ENCODE data around the gene SLC33A1.
A peak's percentile ranks its signal among the peaks of the same experiment; 100 is the strongest.
"Not testable (repeated sequence)": the region's sequence is repeated elsewhere in the genome, so short reads cannot be mapped to it uniquely, and the experiment has no call there.

Gene SLC33A1

GRCh38 chr3:155861476-155862183 lies 7.4 kb upstream of the SLC33A1 start:
- DNase-seq, result no peak

GRCh38 chr3:155860424-155860823 lies 6.2 kb upstream of the SLC33A1 start:
- not testable (repeated sequence) for DNase-seq

GRCh38 chr3:155859859-155860258 lies 5.6 kb upstream of the SLC33A1 start:
- no peak for DNase-seq

GRCh38 chr3:155853214-155854140 lies 750 bp downstream of the SLC33A1 start:
- no peak for DNase-seq

DNA sequence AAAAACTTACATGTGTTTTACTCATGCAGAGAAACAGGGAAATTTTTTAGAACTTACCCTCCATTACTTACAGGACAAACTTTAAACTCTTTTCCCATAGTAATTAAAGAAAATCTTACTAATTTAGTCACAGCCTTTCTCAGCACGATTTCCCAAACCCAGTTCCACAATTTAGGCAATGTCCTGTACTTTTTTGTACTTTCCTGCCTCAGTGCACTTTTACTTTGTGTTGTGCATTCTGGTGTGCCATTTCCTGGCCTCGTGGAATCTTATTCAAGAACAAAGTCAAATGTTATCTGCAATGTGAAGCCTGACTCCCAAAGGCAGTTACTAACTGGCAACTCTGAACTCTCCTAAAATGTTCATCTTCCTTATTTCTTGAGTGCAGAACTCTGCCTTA lies 1.9 kb downstream of the SLC33A1 start:
- DNase-seq, result no peak

DNA sequence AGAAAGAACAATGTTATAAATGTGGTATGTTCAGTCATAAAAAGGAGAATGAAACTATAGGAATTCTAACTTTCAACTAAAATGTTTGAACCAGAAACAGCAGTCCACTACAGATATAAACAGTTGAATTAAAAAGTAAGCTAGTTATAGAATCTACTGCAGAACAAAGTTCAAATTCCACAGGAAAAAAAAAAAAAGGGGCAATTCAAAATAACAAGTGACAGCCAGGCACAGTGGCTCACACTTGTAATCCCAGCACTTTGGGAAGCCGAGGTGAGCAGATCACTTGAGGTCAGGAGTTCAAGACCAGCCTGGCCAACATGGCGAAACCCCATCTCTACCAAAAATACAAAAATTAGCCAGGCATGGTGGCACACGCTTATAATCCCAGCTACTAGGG lies 4.8 kb downstream of the SLC33A1 start:
- DNase-seq, result not testable (repeated sequence)

- DNase-seq, result no peak
These were observed 6.2 kb downstream of the SLC33A1 start for GRCh38 chr3:155847993-155848392.

GRCh38 chr3:155846119-155846518 lies 8.1 kb downstream of the SLC33A1 start:
- DNase-seq, result no peak

DNA sequence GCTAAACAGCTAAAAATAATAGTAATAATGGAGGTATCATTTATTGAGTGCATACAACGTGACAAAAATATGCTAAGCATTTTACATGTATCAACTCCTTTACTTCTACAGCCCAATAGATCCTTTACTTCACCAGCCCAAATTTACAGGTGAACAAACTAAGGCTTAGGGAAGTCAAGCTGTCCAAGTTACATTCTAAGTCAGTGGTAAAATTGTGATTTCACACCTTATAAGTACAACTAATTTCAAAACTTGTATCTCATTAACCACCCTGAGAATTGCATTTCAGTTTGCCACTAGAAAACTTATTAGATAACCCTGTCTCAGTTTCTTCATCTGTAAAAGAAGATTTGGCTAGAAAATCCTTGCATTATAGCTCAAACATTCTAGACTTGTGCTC lies 10.7 kb downstream of the SLC33A1 start:
- no peak for DNase-seq

DNA sequence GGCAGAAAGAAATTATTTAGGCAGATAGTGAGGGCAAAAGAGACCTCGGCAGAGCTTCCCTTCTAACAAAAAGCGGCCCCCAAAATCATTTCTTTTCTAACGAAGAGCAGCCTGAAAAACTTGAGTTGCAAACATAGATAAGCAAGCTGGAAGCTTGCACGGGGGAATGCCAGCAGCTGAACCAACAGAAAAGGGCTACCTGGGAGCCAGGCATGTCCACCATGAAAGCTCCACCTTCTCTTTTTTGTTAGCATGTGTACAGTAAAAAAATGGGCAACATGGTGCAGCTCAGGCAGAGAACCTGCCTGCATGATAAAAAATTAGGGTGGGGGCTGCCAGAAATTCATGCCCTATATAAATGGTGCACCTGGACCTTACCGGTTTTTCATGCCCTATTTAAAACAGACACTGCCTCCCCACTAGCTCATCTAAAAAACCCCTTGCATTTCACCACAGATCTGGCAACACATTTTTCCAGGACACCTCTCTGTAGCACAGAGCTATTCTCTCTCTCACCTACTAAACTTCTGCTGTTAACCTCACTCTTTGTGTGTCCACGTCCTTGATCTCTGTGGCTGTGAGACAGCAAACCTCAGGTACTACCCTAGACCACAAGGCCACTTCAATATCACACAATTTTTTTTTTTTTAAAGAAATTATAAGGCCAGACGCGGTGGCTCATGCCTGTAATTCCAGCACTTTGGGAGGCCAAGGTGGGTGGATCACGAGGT lies 18.7 kb downstream of the SLC33A1 start:
- DNase-seq, result no peak

DNA sequence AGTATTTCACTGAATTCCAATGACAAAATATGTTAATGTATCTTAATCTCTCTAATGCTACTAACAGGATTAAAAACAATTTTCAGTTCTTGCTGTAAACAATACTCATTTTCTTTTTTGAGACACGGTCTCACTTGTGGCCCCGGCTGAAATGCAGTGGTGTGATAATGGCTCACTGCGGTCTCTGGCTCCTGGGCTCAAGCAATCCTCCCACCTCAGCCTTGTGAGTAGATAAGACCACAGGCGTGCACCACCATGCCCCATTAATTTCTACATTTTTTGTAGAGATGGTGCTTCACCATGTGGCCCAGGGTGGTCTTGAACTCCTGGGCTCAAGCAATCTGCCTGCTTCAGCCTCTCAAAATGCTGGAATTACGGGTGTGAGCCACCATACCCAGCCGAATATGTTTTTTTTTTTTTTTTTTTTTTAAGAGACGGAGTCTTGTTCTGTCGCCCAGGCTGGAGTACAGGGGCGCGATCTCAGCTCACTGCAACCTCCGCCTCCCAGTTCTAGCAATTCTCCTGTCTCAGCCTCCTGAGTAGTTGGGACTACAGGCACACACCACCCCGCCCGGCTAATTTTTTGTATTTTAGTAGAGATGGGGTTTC lies 25.6 kb downstream of the SLC33A1 start:
- not testable (repeated sequence) for DNase-seq

- no peak for DNase-seq
These were observed 39.1 kb downstream of the SLC33A1 start for GRCh38 chr3:155815030-155815545.

DNA sequence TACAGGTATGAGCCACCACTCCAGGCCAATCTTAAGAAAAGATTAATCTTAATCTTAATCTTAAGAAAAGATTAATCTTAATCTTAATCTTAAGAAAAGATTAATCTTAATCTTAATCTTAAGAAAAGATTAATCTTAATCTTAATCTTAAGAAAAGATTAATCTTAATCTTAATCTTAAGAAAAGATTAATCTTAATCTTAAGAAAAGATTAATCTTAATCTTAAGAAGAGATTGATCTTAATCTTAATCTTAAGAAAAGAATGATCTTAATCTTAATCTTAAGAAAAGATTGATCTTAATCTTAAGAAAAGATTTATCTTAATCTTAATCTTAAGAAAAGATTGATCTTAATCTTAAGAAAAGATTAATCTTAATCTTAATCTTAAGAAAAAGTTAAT lies 41.0 kb downstream of the SLC33A1 start:
- not testable (repeated sequence) for DNase-seq

DNA sequence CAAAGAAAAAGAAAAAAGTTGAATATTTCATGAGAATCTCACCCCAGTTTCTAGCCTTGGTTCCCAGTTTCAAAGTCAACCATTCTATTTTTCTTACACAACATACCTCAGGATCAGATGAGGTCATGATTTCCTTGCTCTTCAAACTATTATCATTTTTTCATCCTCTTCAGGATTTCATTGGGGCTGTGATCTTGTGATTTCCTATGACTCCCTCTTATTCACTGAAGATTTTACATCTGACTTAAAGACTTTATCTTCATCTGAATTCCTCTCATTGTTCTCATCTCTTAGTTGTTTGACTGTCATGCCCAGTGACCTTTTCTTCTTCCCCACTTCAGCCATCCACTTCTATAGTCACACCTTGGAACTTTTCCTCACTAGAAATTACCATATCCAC lies 45.0 kb downstream of the SLC33A1 start:
- DNase-seq, result no peak

GRCh38 chr3:155807823-155808222 lies 46.4 kb downstream of the SLC33A1 start:
- DNase-seq, result no peak

- peak; percentile 70 for DNase-seq
These were observed 48.2 kb downstream of the SLC33A1 start, which contains the start of gene C3orf33 for GRCh38 chr3:155805802-155806618. TSS of gene C3orf33 (minus strand) at chr3:155806278. CDS start at chr3:155806252, 26 bp downstream.

- no peak for DNase-seq
These were observed 48.9 kb downstream of the SLC33A1 start for GRCh38 chr3:155805204-155805801.

GRCh38 chr3:155804323-155804722 lies 49.9 kb downstream of the SLC33A1 start:
- DNase-seq, result no peak

DNA sequence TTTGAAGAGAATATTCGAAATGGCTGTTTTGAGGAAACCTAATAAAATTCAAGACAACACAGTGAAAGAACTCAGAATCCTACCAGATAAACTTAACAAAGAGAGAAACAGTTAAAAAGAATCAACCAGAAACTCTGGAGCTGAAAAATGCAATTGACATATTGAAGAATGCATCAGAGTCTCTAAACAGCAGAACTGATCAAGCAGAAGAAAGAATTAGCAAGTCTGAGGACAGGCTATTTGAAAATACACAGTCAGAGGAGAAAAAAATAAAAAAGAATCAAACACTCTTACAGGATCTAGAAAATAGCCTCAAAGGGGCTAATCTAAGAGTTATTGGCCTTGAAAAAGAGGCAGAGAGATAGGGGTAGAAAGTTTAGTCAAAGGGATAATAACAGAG lies 61.7 kb downstream of the SLC33A1 start:
- DNase-seq, result no peak

DNA sequence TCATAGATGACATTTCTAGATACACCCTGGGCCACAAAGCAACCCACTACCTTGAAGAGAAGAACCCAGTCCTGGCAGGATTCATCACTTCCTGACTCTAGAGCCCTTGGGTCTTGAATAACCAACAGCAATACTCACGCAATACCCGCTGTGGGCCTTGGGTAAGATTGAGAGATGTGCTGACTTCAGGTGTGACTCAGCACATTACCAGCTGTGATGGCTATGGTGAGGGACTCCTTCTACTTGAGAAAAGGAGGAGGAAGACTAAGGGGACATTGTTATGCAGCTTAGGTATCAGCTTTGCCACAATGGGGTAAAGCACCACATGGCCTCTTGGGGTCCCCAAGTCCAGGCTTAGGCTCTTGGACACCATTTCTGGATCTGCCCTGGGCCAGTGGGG lies 63.0 kb downstream of the SLC33A1 start:
- no peak for DNase-seq

- DNase-seq, result no peak
These were observed 63.8 kb downstream of the SLC33A1 start for GRCh38 chr3:155790272-155790925.
